ENCODE data around the gene DPF3. TPM values are rescaled to one million over a fixed set of nuclear protein-coding genes. Genes with fewer than 3 reads are reported as not detected.

Gene DPF3
- total RNA-seq, 2 experiments from 2014 or later, result 6.6 to 7.4 TPM

- no peak overlapping the region for H3K27ac Mint-ChIP-seq
- peaks cover 3% of the 10 kb centered on the region for H3K27me3 Mint-ChIP-seq
- H3K4me1 Mint-ChIP-seq, result peaks cover 42% of the 10 kb centered on the region
- no peaks in the 10 kb centered on the region for H3K9me3 Mint-ChIP-seq
- DNase-seq, result no peak
- ChIA-PET CTCF (no interaction called here), POLR2A (no interaction called here)
- H3K36me3 Mint-ChIP-seq (ENCODE audit: low read depth), result peaks cover 4% of the 10 kb centered on the region
- no peak overlapping the region for H3K4me3 Mint-ChIP-seq
Observed at GRCh38 chr14:72711936-72712335, 182.0 kb downstream of the DPF3 start.

GRCh38 chr14:72709916-72710611, 183.8 kb downstream of the DPF3 start:
- Mint-ChIP-seq H3K27ac (no peak overlapping the region), H3K27me3 (peaks cover 3% of the 10 kb centered on the region), H3K36me3 (ENCODE audit: low read depth) (peaks cover 4% of the 10 kb centered on the region), H3K4me3 (no peak overlapping the region), H3K4me1 (peaks cover 39% of the 10 kb centered on the region), H3K9me3 (no peaks in the 10 kb centered on the region)
- CTCF ChIA-PET, result no interaction called here
- no peak for DNase-seq
- POLR2A ChIA-PET, result no interaction called here

DNA sequence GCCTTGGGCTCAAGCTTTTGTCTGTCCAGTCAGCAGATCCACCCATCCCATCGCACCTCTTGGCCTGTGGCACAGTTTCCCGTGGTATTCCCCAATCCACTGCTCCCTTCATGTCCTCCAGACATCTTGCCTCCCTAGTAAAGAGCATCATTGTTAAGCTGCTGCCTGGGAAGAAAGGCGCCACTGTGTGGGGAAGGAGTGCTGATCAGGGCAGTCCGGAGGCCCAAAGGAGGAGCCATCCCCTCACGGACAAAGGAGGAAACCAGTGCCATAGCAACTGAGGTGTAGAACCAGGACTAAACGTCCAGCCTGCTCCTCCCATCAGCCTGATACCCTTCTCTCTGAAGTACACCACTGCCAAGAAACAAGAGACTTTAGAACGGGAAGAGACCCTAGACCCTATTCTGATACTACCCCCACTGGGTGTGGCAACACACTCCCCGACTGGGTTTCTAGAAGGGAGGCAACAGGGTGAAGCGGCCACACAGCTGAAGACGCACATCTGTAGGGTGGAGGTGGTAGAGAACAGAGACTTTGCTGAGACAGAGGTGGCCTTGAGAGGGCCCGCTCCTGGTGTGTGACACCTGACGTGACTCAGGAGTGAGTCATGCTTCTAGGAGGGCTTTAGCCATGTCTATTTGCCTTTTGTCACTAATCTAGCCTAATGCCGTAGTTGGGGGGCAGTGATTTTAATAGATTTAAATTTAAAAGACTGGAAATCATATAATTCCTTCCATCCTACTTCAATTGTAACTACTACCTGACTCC, 185.0 kb downstream of the DPF3 start:
- ChIA-PET POLR2A (no interaction called here), CTCF (no interaction called here)
- H3K27ac Mint-ChIP-seq, result no peak overlapping the region
- H3K9me3 Mint-ChIP-seq, result no peaks in the 10 kb centered on the region
- peaks cover 4% of the 10 kb centered on the region for H3K36me3 Mint-ChIP-seq (ENCODE audit: low read depth)
- peaks cover 31% of the 10 kb centered on the region for H3K4me1 Mint-ChIP-seq
- no peak for DNase-seq
- peaks cover 6% of the 10 kb centered on the region for H3K27me3 Mint-ChIP-seq
- no peak overlapping the region for H3K4me3 Mint-ChIP-seq

DNA sequence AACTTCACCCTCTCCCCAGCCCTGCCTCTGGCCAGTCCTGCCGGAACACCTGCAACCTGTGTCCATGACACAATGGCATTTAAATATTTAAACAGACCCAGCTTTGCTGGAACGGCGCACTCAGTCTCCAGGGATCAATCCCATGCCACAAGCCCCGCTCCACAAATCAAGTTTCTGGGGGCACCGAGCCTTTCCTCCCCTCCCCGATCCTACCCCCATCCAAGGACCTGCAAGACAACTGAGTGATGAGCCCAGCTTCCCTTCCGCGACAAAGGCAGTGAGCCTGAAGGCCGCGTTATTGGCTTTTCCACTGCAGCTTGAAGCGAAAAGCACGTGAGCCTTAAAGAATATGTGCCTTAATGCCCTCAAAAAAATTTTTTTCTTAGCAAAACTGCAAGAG, 185.7 kb downstream of the DPF3 start:
- no peak for DNase-seq
- peaks cover 6% of the 10 kb centered on the region for H3K27me3 Mint-ChIP-seq
- peaks cover 4% of the 10 kb centered on the region for H3K36me3 Mint-ChIP-seq (ENCODE audit: low read depth)
- H3K4me3 Mint-ChIP-seq, result no peak overlapping the region
- ChIA-PET POLR2A (interaction anchor here (0.6 kb wide), 1 partner anchor 270 kb away, joined by 4 read pairs; no protein-coding TSS in a partner anchor), CTCF (no interaction called here)
- no peak overlapping the region for H3K27ac Mint-ChIP-seq
- peaks cover 24% of the 10 kb centered on the region for H3K4me1 Mint-ChIP-seq
- no peaks in the 10 kb centered on the region for H3K9me3 Mint-ChIP-seq

- Mint-ChIP-seq H3K4me1 (peaks cover 17% of the 10 kb centered on the region), H3K4me3 (no peak overlapping the region), H3K27ac (no peak overlapping the region), H3K36me3 (ENCODE audit: low read depth) (no peaks in the 10 kb centered on the region), H3K9me3 (no peaks in the 10 kb centered on the region), H3K27me3 (peaks cover 2% of the 10 kb centered on the region)
- ChIA-PET CTCF (no interaction called here), POLR2A (no interaction called here)
- DNase-seq, result peak; percentile 37
Observed at GRCh38 chr14:72706485-72706884, 187.4 kb downstream of the DPF3 start.

DNA sequence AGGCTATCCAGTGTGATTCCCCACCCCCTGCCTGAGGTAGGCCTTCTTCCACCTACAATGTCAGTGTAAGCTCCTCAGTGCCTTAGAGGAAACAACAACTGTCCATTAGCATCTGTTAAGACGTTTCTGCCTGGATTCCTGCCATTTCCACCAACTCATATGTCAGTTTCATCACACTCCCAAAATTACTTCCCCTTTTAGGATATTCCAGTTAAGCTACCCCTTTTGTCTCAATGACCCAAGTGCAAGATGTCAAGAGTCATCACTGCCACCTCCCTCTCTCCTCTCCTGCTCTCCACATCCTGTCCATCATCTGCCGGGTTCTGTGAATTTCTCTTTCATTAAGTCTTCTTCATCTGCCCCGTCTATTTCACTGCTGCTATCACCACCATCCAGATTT, 189.4 kb downstream of the DPF3 start:
- no peak for DNase-seq
- Mint-ChIP-seq H3K9me3 (no peaks in the 10 kb centered on the region), H3K4me3 (no peak overlapping the region), H3K4me1 (peaks cover 21% of the 10 kb centered on the region), H3K27me3 (peaks cover 4% of the 10 kb centered on the region), H3K36me3 (ENCODE audit: low read depth) (no peaks in the 10 kb centered on the region), H3K27ac (no peak overlapping the region)
- ChIA-PET CTCF (interaction anchor here (1.0 kb wide), 1 partner anchor 60 kb away, joined by 4 read pairs; no protein-coding TSS in a partner anchor), POLR2A (no interaction called here)

DNA sequence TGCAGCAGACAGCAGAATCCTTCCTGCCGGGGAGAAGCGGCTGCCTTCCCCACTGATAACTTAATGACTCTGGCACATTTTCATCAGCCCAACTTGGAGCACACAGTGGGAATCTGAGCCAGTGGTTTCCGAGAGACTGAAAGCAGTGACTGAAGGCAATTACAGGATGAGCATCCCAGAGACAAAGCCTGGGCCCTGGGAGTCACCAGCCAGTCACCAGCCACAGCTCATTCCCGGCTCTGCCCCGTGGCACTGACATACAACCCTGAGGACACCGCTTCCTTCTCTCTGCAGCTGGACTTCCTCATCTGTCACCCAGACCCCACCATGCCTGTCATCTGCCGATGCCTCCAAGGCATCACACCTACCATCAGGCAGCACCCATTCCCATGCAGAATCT, 192.3 kb downstream of the DPF3 start:
- peaks cover 4% of the 10 kb centered on the region for H3K27me3 Mint-ChIP-seq
- ChIA-PET CTCF (no interaction called here), POLR2A (no interaction called here)
- H3K4me3 Mint-ChIP-seq, result no peak overlapping the region
- H3K4me1 Mint-ChIP-seq, result peaks cover 23% of the 10 kb centered on the region
- no peak overlapping the region for H3K27ac Mint-ChIP-seq
- H3K36me3 Mint-ChIP-seq (ENCODE audit: low read depth), result no peaks in the 10 kb centered on the region
- no peaks in the 10 kb centered on the region for H3K9me3 Mint-ChIP-seq
- DNase-seq, result no peak

- Mint-ChIP-seq H3K27me3 (peaks cover 4% of the 10 kb centered on the region), H3K36me3 (ENCODE audit: low read depth) (no peaks in the 10 kb centered on the region), H3K4me3 (no peak overlapping the region), H3K27ac (no peak overlapping the region), H3K4me1 (peaks cover 19% of the 10 kb centered on the region), H3K9me3 (no peaks in the 10 kb centered on the region)
- ChIA-PET POLR2A (no interaction called here), CTCF (interaction anchor here (0.6 kb wide), 1 partner anchor 175 kb away, joined by 3 read pairs; no protein-coding TSS in a partner anchor)
- DNase-seq, result no peak
Observed at GRCh38 chr14:72701237-72701565, 192.7 kb downstream of the DPF3 start.

DNA sequence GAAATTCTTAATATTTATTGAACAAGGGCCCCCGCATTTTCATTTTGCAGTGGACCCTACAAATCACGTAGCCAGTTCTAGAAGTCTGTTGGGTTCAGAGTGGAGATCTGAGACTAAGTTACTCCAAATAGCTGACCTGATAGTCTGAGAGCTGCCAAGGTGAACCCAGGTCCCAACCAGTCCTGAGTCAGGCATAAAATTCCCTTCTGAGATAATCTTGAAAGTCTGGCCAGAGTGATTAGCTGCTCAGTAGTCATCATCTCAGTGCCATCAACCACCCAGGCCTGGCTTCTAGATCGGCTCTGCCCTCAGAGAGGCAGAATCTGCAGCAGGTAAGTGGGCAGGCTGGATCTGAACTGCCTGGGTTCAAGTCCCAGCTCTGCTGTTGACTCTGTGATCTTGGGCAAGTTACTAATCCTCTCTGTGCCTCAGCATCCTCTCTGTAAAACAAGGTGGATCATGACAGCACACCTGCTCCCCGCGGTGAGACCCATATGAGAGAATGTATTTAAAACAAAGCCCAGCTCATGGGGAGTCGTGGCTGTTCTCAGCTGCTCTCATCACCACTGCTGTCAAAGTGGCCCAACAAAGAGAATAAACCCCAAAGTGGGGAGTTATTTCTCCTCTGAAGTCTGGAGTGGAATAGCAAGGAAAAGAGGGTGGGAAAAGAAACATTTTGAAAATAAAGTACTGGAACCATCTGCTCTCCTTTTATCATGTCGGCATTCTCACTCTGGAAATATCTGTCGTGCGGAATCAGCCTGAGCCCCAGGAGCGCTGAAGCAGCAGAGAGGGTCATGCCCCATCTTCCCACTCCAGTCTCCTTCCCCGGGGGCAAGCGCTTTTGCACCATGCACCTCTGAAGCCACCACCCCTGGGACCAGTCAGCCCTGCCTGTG, 193.3 kb downstream of the DPF3 start:
- ChIA-PET POLR2A (no interaction called here), CTCF (interaction anchor here (0.6 to 2.1 kb wide), 2 partner anchors 12 to 174 kb away, joined by 3 to 4 read pairs; no protein-coding TSS in a partner anchor)
- Mint-ChIP-seq H3K36me3 (ENCODE audit: low read depth) (no peaks in the 10 kb centered on the region), H3K4me3 (no peak overlapping the region), H3K4me1 (peaks cover 13% of the 10 kb centered on the region), H3K27ac (no peak overlapping the region), H3K9me3 (no peaks in the 10 kb centered on the region), H3K27me3 (peaks cover 4% of the 10 kb centered on the region)
- no peak for DNase-seq

DNA sequence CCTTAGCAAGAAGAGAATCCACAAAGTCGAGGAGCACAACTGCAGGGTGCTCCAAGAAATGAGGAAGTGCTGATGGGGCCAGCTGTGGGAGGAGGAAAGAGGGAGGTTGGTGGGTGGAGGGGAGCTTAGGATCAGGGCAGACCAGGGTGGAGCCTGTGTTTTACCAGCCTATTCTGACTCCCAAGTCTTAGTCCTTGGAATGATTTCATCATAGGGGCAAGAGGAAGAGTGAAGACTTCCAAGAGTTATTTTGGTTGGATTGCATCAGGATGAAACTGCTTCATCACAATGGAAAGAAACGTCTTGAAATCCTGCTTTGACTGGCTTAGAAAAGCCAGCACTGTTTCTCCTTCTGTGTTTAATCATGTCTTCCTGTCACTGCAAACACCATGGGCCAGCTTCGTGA, 194.0 kb downstream of the DPF3 start:
- no peak overlapping the region for H3K27ac Mint-ChIP-seq
- no peaks in the 10 kb centered on the region for H3K9me3 Mint-ChIP-seq
- no peak for DNase-seq
- H3K4me3 Mint-ChIP-seq, result no peak overlapping the region
- H3K27me3 Mint-ChIP-seq, result peaks cover 4% of the 10 kb centered on the region
- no peaks in the 10 kb centered on the region for H3K36me3 Mint-ChIP-seq (ENCODE audit: low read depth)
- ChIA-PET CTCF (interaction anchor here (2.1 kb wide), 1 partner anchor 11 kb away, joined by 4 read pairs; no protein-coding TSS in a partner anchor), POLR2A (no interaction called here)
- H3K4me1 Mint-ChIP-seq, result peaks cover 10% of the 10 kb centered on the region

DNA sequence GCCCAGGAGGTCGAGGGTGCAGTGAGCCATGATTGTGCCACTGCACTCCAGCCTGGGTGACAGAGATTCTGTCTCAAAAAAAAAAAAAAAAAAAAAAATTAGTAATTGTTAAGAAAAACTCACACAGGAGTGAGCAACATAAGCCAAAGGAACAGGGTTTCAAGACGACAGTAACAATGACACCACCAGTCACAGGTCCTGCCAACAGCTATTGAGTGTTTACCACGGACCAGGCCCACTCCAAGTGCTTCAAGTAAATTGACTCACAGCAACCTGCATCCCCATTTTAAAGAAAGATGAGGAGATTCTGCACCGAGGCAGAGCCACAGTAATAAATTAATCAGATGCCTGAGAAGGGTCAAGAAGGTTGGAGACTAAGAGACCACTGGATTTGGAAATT, 194.5 kb downstream of the DPF3 start:
- Mint-ChIP-seq H3K36me3 (ENCODE audit: low read depth) (no peaks in the 10 kb centered on the region), H3K4me1 (peaks cover 7% of the 10 kb centered on the region), H3K27me3 (peaks cover 2% of the 10 kb centered on the region), H3K4me3 (no peak overlapping the region), H3K9me3 (no peaks in the 10 kb centered on the region), H3K27ac (no peak overlapping the region)
- no peak for DNase-seq
- POLR2A ChIA-PET, result no interaction called here
- CTCF ChIA-PET, result interaction anchor here (0.7 to 2.1 kb wide), 2 partner anchors 11 to 34 kb away, joined by 3 to 4 read pairs; no protein-coding TSS in a partner anchor

GRCh38 chr14:72692696-72693095, 201.2 kb downstream of the DPF3 start:
- H3K4me1 Mint-ChIP-seq, result no peaks in the 10 kb centered on the region
- H3K27me3 Mint-ChIP-seq, result no peaks in the 10 kb centered on the region
- H3K9me3 Mint-ChIP-seq, result no peaks in the 10 kb centered on the region
- DNase-seq, result no peak
- peaks cover 13% of the 10 kb centered on the region for H3K36me3 Mint-ChIP-seq (ENCODE audit: low read depth)
- POLR2A ChIA-PET, result no interaction called here
- no peak overlapping the region for H3K27ac Mint-ChIP-seq
- H3K4me3 Mint-ChIP-seq, result no peak overlapping the region
- CTCF ChIA-PET, result no interaction called here

GRCh38 chr14:72690324-72690723, 203.6 kb downstream of the DPF3 start:
- H3K27ac Mint-ChIP-seq, result no peak overlapping the region
- peaks cover 13% of the 10 kb centered on the region for H3K36me3 Mint-ChIP-seq (ENCODE audit: low read depth)
- H3K4me1 Mint-ChIP-seq, result no peaks in the 10 kb centered on the region
- ChIA-PET POLR2A (no interaction called here), CTCF (no interaction called here)
- H3K4me3 Mint-ChIP-seq, result no peak overlapping the region
- no peak for DNase-seq
- peaks cover 4% of the 10 kb centered on the region for H3K27me3 Mint-ChIP-seq
- H3K9me3 Mint-ChIP-seq, result no peaks in the 10 kb centered on the region

Measured in activated CD4-positive, alpha-beta T cell treated with anti-CD3 and anti-CD28 coated beads, Interleukin-2, amount 10 ng/mL, durations not matched to agents 7 days and 5 days (primary cell).